Pons (tissue), 1 donor: ENCODE results near the gene AFF3.
"Not testable (repeated sequence)": the region's sequence is repeated elsewhere in the genome, so short reads cannot be mapped to it uniquely, and the experiment has no call there.

Experiments
- DNase-seq: peaks from one replicate; pipeline ENCODE4 v3.0.0-alpha.2; 2016; ENCODE audit warnings: low spot score

The AFF3 gene

GRCh38 chr2:100106460-100106859 lies 35.9 kb downstream of the AFF3 start:
- DNase-seq = no peak

GRCh38 chr2:100105678-100106054 lies 36.7 kb downstream of the AFF3 start:
- no peak for DNase-seq

- no peak for DNase-seq
Measured at GRCh38 chr2:100104718-100105677, 37.4 kb downstream of the AFF3 start.

GRCh38 chr2:100104265-100104664 lies 38.1 kb downstream of the AFF3 start:
- DNase-seq = not testable (repeated sequence)

GRCh38 chr2:100103527-100104252 lies 38.7 kb downstream of the AFF3 start:
- DNase-seq = not testable (repeated sequence)

GRCh38 chr2:100102466-100103180 lies 39.8 kb downstream of the AFF3 start:
- DNase-seq = not testable (repeated sequence)

- not testable (repeated sequence) for DNase-seq
Measured at GRCh38 chr2:100098855-100099254, 43.5 kb downstream of the AFF3 start.

GRCh38 chr2:100097611-100098294 lies 44.6 kb downstream of the AFF3 start:
- not testable (repeated sequence) for DNase-seq

GRCh38 chr2:100095845-100096244 lies 46.5 kb downstream of the AFF3 start:
- DNase-seq = not testable (repeated sequence)

- DNase-seq = not testable (repeated sequence)
Measured at GRCh38 chr2:100091807-100092206, 50.6 kb downstream of the AFF3 start.

- not testable (repeated sequence) for DNase-seq
Measured at GRCh38 chr2:100085744-100086143, 56.6 kb downstream of the AFF3 start.

- not testable (repeated sequence) for DNase-seq
Measured at GRCh38 chr2:100083421-100084216, 58.8 kb downstream of the AFF3 start.

GRCh38 chr2:100082302-100082978 lies 60.0 kb downstream of the AFF3 start:
- DNase-seq = not testable (repeated sequence)

GRCh38 chr2:100077935-100078334 lies 64.5 kb downstream of the AFF3 start:
- no peak for DNase-seq

GRCh38 chr2:100077456-100077855 lies 64.9 kb downstream of the AFF3 start:
- DNase-seq = no peak

- no peak for DNase-seq
Measured at GRCh38 chr2:100075532-100075931, 66.9 kb downstream of the AFF3 start.

- no peak for DNase-seq
Measured at GRCh38 chr2:100073110-100073509, 69.3 kb downstream of the AFF3 start.

- DNase-seq = no peak
Measured at GRCh38 chr2:100072503-100072902, 69.9 kb downstream of the AFF3 start.

- no peak for DNase-seq
Measured at GRCh38 chr2:100071335-100072043, 70.9 kb downstream of the AFF3 start.

GRCh38 chr2:100070078-100070477 lies 72.3 kb downstream of the AFF3 start:
- DNase-seq = no peak
